ENCODE measurements around the gene IL1R2.

DNA sequence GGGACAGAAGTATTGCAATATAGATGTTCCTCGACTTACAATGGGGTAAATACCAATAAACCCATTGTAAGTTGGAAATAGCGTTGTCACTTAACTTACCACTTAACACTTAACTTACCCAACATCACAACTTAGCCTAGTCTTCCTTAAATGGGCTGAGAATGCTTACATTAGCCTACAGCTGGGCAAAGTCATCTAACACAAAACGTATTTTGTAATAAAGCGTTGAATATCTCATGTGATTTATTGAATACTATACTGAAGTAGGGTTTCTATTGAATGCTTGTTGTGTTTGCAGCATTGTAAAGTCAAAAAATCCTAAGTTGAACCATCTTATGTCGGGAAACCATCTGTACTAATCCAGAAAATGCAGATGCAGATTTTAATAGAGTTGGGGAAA, 23.6 kb downstream of the IL1R2 start:
- TF ChIP-seq, protein P1, sequence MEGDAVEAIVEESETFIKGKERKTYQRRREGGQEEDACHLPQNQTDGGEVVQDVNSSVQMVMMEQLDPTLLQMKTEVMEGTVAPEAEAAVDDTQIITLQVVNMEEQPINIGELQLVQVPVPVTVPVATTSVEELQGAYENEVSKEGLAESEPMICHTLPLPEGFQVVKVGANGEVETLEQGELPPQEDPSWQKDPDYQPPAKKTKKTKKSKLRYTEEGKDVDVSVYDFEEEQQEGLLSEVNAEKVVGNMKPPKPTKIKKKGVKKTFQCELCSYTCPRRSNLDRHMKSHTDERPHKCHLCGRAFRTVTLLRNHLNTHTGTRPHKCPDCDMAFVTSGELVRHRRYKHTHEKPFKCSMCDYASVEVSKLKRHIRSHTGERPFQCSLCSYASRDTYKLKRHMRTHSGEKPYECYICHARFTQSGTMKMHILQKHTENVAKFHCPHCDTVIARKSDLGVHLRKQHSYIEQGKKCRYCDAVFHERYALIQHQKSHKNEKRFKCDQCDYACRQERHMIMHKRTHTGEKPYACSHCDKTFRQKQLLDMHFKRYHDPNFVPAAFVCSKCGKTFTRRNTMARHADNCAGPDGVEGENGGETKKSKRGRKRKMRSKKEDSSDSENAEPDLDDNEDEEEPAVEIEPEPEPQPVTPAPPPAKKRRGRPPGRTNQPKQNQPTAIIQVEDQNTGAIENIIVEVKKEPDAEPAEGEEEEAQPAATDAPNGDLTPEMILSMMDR (IDR thresholded peaks at IDR 0.05): no peak
- TF ChIP-seq POLR2AphosphoS5 (IDR thresholded peaks at IDR 0.05): no peak
- TF ChIP-seq POLR2A (IDR thresholded peaks at IDR 0.05): no peak
- no peak for TF ChIP-seq EP300 (IDR thresholded peaks at IDR 0.05; ENCODE audit: low read depth)
